Brain pericyte (primary cell): ENCODE results near the gene TPM3.
A peak's percentile ranks its signal among the peaks of the same experiment; 100 is the strongest.
"Not testable (repeated sequence)": the region's sequence is repeated elsewhere in the genome, so short reads cannot be mapped to it uniquely, and the experiment has no call there.

Source experiments
- DNase-seq: peaks from one replicate; pipeline ENCODE4 v3.0.0-alpha.2; 2012; ENCODE audit warnings: low read depth, low spot score

The TPM3 gene

GRCh38 chr1:154206196-154206595 is 14.3 kb upstream of the TPM3 start, which contains the start of gene CFAP141:
TSS of gene CFAP141 (minus strand) at chr1:154206333. CDS start at chr1:154206307, 26 bp downstream.
- DNase-seq, result no peak

- DNase-seq, result not testable (repeated sequence)
Observed at GRCh38 chr1:154205778-154206177, 13.9 kb upstream of the TPM3 start.

DNA sequence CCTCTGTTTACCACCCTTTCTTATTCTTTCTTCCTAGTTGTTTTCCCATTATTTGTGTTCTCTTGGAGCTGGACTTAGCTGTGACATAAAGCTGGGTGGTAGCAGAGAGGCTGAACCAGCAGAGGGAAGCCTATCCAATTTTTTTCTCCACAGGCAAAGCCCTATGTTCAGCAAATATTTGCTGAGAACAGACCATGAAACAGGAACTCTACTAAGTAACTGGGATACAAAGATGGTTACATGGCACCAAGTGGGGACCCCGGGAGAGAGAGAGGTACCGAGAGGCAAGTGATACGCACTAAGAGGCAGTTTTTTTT is 7.6 kb upstream of the TPM3 start:
- DNase-seq, result no peak

GRCh38 chr1:154198756-154199562 is 7.1 kb upstream of the TPM3 start:
- no peak for DNase-seq

- DNase-seq, result no peak
Observed at GRCh38 chr1:154193821-154194220, 1.9 kb upstream of the TPM3 start.

DNA sequence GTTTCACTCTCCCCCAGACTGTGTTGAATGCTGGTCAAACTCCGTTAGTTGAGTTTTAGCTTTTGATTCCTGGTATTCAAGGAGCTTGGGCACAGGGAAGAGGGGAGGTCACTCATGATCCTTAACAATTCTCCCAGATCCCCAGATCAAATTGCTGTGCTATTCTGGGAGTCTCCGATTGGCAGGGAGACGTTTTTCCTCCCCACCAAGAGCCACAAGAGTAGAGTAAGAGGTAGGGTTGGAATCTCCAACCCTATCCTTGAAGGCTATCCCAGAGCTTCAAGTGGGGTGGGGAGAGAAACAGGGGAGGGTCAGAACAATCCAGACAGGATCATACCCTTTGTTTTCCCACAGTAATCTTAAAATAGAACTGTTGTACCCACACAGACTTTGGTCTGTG is 576 bp upstream of the TPM3 start:
- no peak for DNase-seq

DNA sequence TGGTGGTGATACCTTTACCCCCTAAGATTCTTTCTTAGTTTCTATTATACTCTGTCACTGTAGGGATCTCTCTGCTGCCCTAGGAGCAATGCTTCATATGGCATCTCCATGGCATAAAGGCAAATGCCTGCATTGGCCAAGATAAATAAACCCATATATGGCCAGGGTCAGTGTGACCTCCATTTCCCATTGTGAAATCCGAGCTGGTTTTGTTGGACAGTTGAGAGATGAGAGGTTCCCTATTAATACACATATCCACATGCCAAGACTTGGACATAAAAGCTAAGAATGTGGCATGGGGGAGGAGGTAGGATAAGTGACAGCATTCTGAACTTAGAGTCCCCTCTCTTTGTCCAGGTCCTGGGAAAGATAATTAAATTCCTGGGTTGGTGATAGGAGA is 1.4 kb downstream of the TPM3 start:
- DNase-seq, result peak; percentile 38

DNA sequence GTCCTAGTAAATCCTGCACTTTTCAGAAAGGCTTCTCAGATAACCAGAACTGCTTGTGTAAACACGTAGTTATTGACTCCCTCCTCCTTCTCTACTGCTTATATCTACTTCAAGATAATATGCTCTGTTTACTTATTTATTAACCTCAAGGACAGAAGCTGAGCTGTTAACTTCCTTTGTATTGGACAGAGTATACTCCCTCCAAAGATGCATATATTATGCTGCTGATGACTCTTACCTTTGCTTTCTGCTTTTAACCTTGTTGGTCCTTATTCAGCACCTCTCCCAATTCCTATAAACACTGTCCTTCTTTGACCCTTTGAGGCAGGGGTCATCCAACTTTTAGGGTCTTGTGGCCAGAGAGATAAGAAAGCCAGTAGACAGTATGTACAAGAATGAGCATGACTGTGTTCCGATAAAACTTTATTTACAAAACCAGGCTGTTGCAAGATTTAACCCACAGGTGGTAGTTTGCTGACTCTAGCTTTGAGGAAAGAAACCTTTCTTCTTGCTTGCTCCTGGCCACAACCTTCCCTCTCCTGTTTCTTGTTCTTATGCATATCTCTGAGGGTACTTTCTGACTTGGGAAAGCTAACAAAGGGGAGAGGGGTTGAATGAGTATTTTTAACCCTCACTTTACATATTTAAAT is 4.9 kb downstream of the TPM3 start:
- DNase-seq, result no peak

DNA sequence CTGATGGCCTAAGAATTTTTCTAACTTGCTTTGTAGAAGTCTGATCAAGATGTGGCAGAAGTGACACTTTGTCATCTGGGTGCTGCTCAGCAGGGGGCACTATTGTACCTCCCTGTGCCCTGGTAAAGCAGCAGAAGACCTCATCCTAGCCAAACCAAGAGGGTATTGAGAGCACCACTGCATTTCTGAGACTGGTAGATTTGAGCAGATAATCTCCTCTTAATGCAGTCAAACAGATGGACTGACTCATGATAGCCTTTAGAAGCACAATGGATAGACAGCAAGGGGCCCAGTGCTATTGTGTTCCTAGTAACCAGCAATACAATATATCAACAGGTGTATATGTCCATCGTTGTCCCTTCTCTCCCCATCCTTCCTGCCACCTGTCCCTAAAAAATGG is 5.7 kb downstream of the TPM3 start:
- DNase-seq, result no peak

- DNase-seq, result peak; percentile 77
Observed at GRCh38 chr1:154183046-154183915, 8.6 kb downstream of the TPM3 start.

GRCh38 chr1:154182344-154183045 is 9.4 kb downstream of the TPM3 start:
- no peak for DNase-seq

- no peak for DNase-seq
Observed at GRCh38 chr1:154181944-154182343, 10.0 kb downstream of the TPM3 start.

GRCh38 chr1:154179946-154180687 is 11.8 kb downstream of the TPM3 start:
- no peak for DNase-seq

GRCh38 chr1:154178911-154179811 is 12.7 kb downstream of the TPM3 start:
- no peak for DNase-seq

DNA sequence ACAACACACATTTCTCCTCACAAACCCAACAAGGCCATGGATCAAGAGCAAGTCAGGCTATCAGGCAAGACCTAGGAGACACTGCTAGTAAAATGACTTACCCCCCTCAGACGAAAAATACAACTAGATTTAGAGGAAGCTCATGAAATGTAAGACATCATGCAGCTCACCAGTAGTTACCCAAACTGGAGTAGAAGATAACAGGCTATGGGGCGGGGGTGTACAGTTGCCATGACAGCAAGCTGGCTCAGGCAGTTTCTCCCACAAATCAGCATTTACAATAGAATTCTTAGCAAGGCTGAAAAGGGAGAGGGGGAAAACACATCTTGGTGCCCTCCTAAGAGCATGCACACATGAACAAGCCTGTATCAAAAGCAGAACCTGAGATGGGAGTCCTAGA is 13.9 kb downstream of the TPM3 start:
- DNase-seq, result no peak

GRCh38 chr1:154176337-154176736 is 15.6 kb downstream of the TPM3 start:
- no peak for DNase-seq

DNA sequence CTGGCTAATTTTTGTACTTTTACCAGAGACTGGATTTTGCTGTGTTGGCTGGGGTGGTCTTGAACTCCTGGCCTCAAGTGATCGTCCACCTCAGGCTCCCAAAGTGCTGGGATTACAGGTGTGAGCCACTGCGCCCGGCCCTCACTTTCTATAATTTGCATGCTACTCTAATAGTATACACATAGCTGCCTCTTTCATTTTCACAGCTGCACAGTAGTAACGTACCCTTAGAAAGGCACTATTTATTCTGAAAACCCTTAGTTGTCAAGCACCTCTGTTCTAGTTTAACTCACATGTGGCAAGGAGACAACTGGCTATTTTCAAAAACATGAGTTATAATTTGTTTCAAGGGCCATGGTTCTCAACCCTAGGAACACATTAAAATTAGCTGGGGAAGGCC is 17.2 kb downstream of the TPM3 start:
- DNase-seq, result no peak

GRCh38 chr1:154171880-154172279 is 20.0 kb downstream of the TPM3 start:
- no peak for DNase-seq

- no peak for DNase-seq
Observed at GRCh38 chr1:154171223-154171583, 20.7 kb downstream of the TPM3 start.
